Measurements from ENCODE around the gene ETV7.

The ETV7 gene

DNA sequence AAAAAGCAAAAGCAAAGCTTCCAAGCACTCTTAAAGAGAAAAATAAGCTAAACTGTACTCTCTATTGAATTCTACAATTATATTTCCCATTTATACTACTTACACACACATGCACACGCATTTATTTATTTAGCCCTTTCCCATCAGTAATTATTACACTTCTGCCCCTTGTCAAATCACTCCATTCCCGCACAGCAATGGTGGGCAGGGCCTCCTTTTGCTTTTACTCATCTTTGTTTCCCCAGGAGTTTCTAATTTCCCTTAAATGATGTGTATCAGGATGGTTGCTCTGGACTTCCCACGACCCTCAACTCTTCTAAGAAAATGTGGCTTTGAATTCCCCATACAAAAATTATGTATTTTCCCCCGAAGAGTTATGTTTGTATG, 35.2 kb upstream of the ETV7 start:
- no peak overlapping the region for H2AFZ ChIP-seq (ENCODE audit: low read depth, low read length)

DNA sequence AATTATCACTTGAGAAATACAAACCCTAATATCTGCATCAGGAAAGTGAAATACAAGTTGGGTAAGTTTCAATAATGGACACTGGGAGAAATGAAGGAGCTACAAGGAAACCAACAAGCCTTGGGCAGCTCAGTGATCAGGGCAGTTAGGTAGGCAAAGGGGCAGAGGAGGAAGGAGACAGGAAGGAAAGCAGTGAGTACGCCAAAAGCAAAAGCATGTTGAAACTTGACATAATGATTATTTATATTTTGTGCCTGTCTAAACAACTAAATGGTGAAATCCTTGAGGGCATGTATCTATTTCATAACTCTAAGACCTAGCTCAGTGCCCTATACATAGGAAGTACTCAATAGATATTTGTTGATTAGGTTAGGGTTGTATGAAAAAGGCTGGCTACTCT, 31.8 kb upstream of the ETV7 start:
- peaks cover 1% of the 10 kb centered on the region for H3K4me1 ChIP-seq (ENCODE audit: control insufficient read depth, insufficient read depth, low read depth, low read length)
- H3K14ac ChIP-seq (ENCODE audit: low read length in 2 of 2) = no peak overlapping the region
- WGBS = no CpG with 5 or more reads among the region's 1 CpG
- H2AK5ac ChIP-seq (ENCODE audit: low read length, severe bottlenecking) = no peak overlapping the region
- H3K9ac ChIP-seq (ENCODE audit: low read length) = no peak overlapping the region
- H3K23ac ChIP-seq (ENCODE audit: low read length in 2 of 2) = no peak overlapping the region
- H2BK5ac ChIP-seq (ENCODE audit: low read depth, low read length, poor library complexity, severe bottlenecking) = no peak overlapping the region
- no peak overlapping the region for H4K91ac ChIP-seq (ENCODE audit: low read length)
- peak; percentile 6 for DNase-seq
- no peak overlapping the region for H3K27ac ChIP-seq (ENCODE audit: low read length, poor library complexity, severe bottlenecking)
- no peak overlapping the region for H3K4me3 ChIP-seq (ENCODE audit: insufficient read depth in 1 of 2, low read depth in 1 of 2, low read length in 2 of 2)
- no peak overlapping the region for H3K18ac ChIP-seq (ENCODE audit: low read depth in 1 of 2, low read length in 2 of 2)
- no peak overlapping the region for H3K4ac ChIP-seq (ENCODE audit: low read depth in 1 of 2, low read length in 2 of 2)
- H3K4me2 ChIP-seq (ENCODE audit: low read length, poor library complexity, severe bottlenecking) = no peak overlapping the region
- no peaks in the 10 kb centered on the region for H3K79me1 ChIP-seq (replicated peaks; ENCODE audit: low read length, poor library complexity, severe bottlenecking)
- H3K9me3 ChIP-seq (ENCODE audit: control insufficient read depth, low read length) = no peaks in the 10 kb centered on the region
- no peak overlapping the region for H2AFZ ChIP-seq (ENCODE audit: low read depth, low read length)
- no peaks in the 10 kb centered on the region for H3K36me3 ChIP-seq (ENCODE audit: control insufficient read depth in 1 of 2, insufficient read depth in 2 of 2, low read depth in 1 of 2, low read length in 2 of 2)
- H2BK15ac ChIP-seq (ENCODE audit: low read depth, poor library complexity, severe bottlenecking) = no peak overlapping the region
- no peaks in the 10 kb centered on the region for H3K27me3 ChIP-seq (ENCODE audit: control insufficient read depth in 1 of 2, insufficient read depth in 1 of 2, low read length in 2 of 2)
- H2BK120ac ChIP-seq (ENCODE audit: low read depth, low read length) = no peak overlapping the region
- no peak overlapping the region for H2BK12ac ChIP-seq (ENCODE audit: low read length in 2 of 2)
- H4K8ac ChIP-seq (ENCODE audit: low read length) = no peak overlapping the region

More for the DNA sequence above, 35.2 kb upstream of the ETV7 start:
- Histone ChIP-seq H3K27ac (ENCODE audit: low read length, poor library complexity, severe bottlenecking) (peak overlapping the region; percentile 8), H3K23ac (ENCODE audit: low read length in 2 of 2) (no peak overlapping the region), H3K27me3 (ENCODE audit: control insufficient read depth in 1 of 2, insufficient read depth in 1 of 2, low read length in 2 of 2) (no peaks in the 10 kb centered on the region), H3K79me1 (replicated peaks; ENCODE audit: low read length, poor library complexity, severe bottlenecking) (no peaks in the 10 kb centered on the region), H2AK5ac (ENCODE audit: low read length, severe bottlenecking) (no peak overlapping the region), H3K4ac (ENCODE audit: low read depth in 1 of 2, low read length in 2 of 2) (no peak overlapping the region), H3K4me2 (ENCODE audit: low read length, poor library complexity, severe bottlenecking) (peak overlapping the region; percentile 62), H3K4me1 (ENCODE audit: control insufficient read depth, insufficient read depth, low read depth, low read length) (peaks cover 1% of the 10 kb centered on the region), H4K8ac (ENCODE audit: low read length) (no peak overlapping the region), H3K18ac (ENCODE audit: low read depth in 1 of 2, low read length in 2 of 2) (peak overlapping the region in 1 of 2 experiments; percentile 55), H3K36me3 (ENCODE audit: control insufficient read depth in 1 of 2, insufficient read depth in 2 of 2, low read depth in 1 of 2, low read length in 2 of 2) (no peaks in the 10 kb centered on the region), H3K14ac (ENCODE audit: low read length in 2 of 2) (no peak overlapping the region), H3K4me3 (ENCODE audit: insufficient read depth in 1 of 2, low read depth in 1 of 2, low read length in 2 of 2) (peak overlapping the region in 1 of 2 experiments; percentile 96), H2BK15ac (ENCODE audit: low read depth, poor library complexity, severe bottlenecking) (no peak overlapping the region), H4K91ac (ENCODE audit: low read length) (no peak overlapping the region), H2BK120ac (ENCODE audit: low read depth, low read length) (no peak overlapping the region), H2BK5ac (ENCODE audit: low read depth, low read length, poor library complexity, severe bottlenecking) (no peak overlapping the region), H3K9me3 (ENCODE audit: control insufficient read depth, low read length) (no peaks in the 10 kb centered on the region), H2BK12ac (ENCODE audit: low read length in 2 of 2) (no peak overlapping the region), H3K9ac (ENCODE audit: low read length) (peak overlapping the region; percentile 92)
- no peak for DNase-seq
- WGBS = 59% methylated on average over 3 of the region's 4 CpGs

GRCh38 chr6:36418558-36418957, 31.1 kb upstream of the ETV7 start:
- WGBS = 80% methylated on average over 1 of the region's 3 CpGs

GRCh38 chr6:36414481-36414880, 27.0 kb upstream of the ETV7 start:
- 38% methylated on average over 1 of the region's 1 CpG for WGBS
- H3K23ac ChIP-seq (ENCODE audit: low read length in 2 of 2) = no peak overlapping the region

More at GRCh38 chr6:36418558-36418957, 31.1 kb upstream of the ETV7 start:
- H2BK5ac ChIP-seq (ENCODE audit: low read depth, low read length, poor library complexity, severe bottlenecking) = no peak overlapping the region
- no peak overlapping the region for H3K14ac ChIP-seq (ENCODE audit: low read length in 2 of 2)
- H3K4ac ChIP-seq (ENCODE audit: low read depth in 1 of 2, low read length in 2 of 2) = no peak overlapping the region
- no peak overlapping the region for H3K23ac ChIP-seq (ENCODE audit: low read length in 2 of 2)
- no peaks in the 10 kb centered on the region for H3K36me3 ChIP-seq (ENCODE audit: control insufficient read depth in 1 of 2, insufficient read depth in 2 of 2, low read depth in 1 of 2, low read length in 2 of 2)
- H3K4me3 ChIP-seq (ENCODE audit: insufficient read depth in 1 of 2, low read depth in 1 of 2, low read length in 2 of 2) = no peak overlapping the region
- H3K18ac ChIP-seq (ENCODE audit: low read depth in 1 of 2, low read length in 2 of 2) = no peak overlapping the region
- H3K27me3 ChIP-seq (ENCODE audit: control insufficient read depth in 1 of 2, insufficient read depth in 1 of 2, low read length in 2 of 2) = no peaks in the 10 kb centered on the region
- no peak overlapping the region for H2BK15ac ChIP-seq (ENCODE audit: low read depth, poor library complexity, severe bottlenecking)
- H2BK12ac ChIP-seq (ENCODE audit: low read length in 2 of 2) = no peak overlapping the region
- no peaks in the 10 kb centered on the region for H3K79me1 ChIP-seq (replicated peaks; ENCODE audit: low read length, poor library complexity, severe bottlenecking)
- no peak overlapping the region for H3K27ac ChIP-seq (ENCODE audit: low read length, poor library complexity, severe bottlenecking)
- no peaks in the 10 kb centered on the region for H3K9me3 ChIP-seq (ENCODE audit: control insufficient read depth, low read length)
- H2BK120ac ChIP-seq (ENCODE audit: low read depth, low read length) = no peak overlapping the region
- no peak overlapping the region for H2AFZ ChIP-seq (ENCODE audit: low read depth, low read length)
- H3K9ac ChIP-seq (ENCODE audit: low read length) = no peak overlapping the region
- no peak overlapping the region for H2AK5ac ChIP-seq (ENCODE audit: low read length, severe bottlenecking)
- no peak for DNase-seq
- no peak overlapping the region for H4K91ac ChIP-seq (ENCODE audit: low read length)
- H4K8ac ChIP-seq (ENCODE audit: low read length) = no peak overlapping the region
- H3K4me1 ChIP-seq (ENCODE audit: control insufficient read depth, insufficient read depth, low read depth, low read length) = peaks cover under 1% of the 10 kb centered on the region
- no peak overlapping the region for H3K4me2 ChIP-seq (ENCODE audit: low read length, poor library complexity, severe bottlenecking)

More at GRCh38 chr6:36414481-36414880, 27.0 kb upstream of the ETV7 start:
- H4K91ac ChIP-seq (ENCODE audit: low read length) = no peak overlapping the region
- no peak overlapping the region for H4K8ac ChIP-seq (ENCODE audit: low read length)
- H3K36me3 ChIP-seq (ENCODE audit: control insufficient read depth in 1 of 2, insufficient read depth in 2 of 2, low read depth in 1 of 2, low read length in 2 of 2) = no peaks in the 10 kb centered on the region
- H3K27me3 ChIP-seq (ENCODE audit: control insufficient read depth in 1 of 2, insufficient read depth in 1 of 2, low read length in 2 of 2) = no peaks in the 10 kb centered on the region
- H3K9ac ChIP-seq (ENCODE audit: low read length) = no peak overlapping the region
- no peak overlapping the region for H2BK5ac ChIP-seq (ENCODE audit: low read depth, low read length, poor library complexity, severe bottlenecking)
- no peaks in the 10 kb centered on the region for H3K79me1 ChIP-seq (replicated peaks; ENCODE audit: low read length, poor library complexity, severe bottlenecking)
- no peak overlapping the region for H3K4me3 ChIP-seq (ENCODE audit: insufficient read depth in 1 of 2, low read depth in 1 of 2, low read length in 2 of 2)
- H2BK12ac ChIP-seq (ENCODE audit: low read length in 2 of 2) = no peak overlapping the region
- H3K4me2 ChIP-seq (ENCODE audit: low read length, poor library complexity, severe bottlenecking) = no peak overlapping the region
- H3K4ac ChIP-seq (ENCODE audit: low read depth in 1 of 2, low read length in 2 of 2) = no peak overlapping the region
- no peak overlapping the region for H3K18ac ChIP-seq (ENCODE audit: low read depth in 1 of 2, low read length in 2 of 2)
- no peak overlapping the region for H3K27ac ChIP-seq (ENCODE audit: low read length, poor library complexity, severe bottlenecking)
- H3K4me1 ChIP-seq (ENCODE audit: control insufficient read depth, insufficient read depth, low read depth, low read length) = no peaks in the 10 kb centered on the region
- H3K9me3 ChIP-seq (ENCODE audit: control insufficient read depth, low read length) = no peaks in the 10 kb centered on the region
- DNase-seq = peak; percentile 8
- H2BK15ac ChIP-seq (ENCODE audit: low read depth, poor library complexity, severe bottlenecking) = no peak overlapping the region
- no peak overlapping the region for H2BK120ac ChIP-seq (ENCODE audit: low read depth, low read length)
- H2AFZ ChIP-seq (ENCODE audit: low read depth, low read length) = no peak overlapping the region
- H2AK5ac ChIP-seq (ENCODE audit: low read length, severe bottlenecking) = no peak overlapping the region
- no peak overlapping the region for H3K14ac ChIP-seq (ENCODE audit: low read length in 2 of 2)
